ENCODE results near the gene TNRC6B. TPM values are rescaled to one million over a fixed set of nuclear protein-coding genes. Genes with fewer than 3 reads are reported as not detected.
A peak's percentile ranks its signal among the peaks of the same experiment; 100 is the strongest.

The TNRC6B gene, protein sequence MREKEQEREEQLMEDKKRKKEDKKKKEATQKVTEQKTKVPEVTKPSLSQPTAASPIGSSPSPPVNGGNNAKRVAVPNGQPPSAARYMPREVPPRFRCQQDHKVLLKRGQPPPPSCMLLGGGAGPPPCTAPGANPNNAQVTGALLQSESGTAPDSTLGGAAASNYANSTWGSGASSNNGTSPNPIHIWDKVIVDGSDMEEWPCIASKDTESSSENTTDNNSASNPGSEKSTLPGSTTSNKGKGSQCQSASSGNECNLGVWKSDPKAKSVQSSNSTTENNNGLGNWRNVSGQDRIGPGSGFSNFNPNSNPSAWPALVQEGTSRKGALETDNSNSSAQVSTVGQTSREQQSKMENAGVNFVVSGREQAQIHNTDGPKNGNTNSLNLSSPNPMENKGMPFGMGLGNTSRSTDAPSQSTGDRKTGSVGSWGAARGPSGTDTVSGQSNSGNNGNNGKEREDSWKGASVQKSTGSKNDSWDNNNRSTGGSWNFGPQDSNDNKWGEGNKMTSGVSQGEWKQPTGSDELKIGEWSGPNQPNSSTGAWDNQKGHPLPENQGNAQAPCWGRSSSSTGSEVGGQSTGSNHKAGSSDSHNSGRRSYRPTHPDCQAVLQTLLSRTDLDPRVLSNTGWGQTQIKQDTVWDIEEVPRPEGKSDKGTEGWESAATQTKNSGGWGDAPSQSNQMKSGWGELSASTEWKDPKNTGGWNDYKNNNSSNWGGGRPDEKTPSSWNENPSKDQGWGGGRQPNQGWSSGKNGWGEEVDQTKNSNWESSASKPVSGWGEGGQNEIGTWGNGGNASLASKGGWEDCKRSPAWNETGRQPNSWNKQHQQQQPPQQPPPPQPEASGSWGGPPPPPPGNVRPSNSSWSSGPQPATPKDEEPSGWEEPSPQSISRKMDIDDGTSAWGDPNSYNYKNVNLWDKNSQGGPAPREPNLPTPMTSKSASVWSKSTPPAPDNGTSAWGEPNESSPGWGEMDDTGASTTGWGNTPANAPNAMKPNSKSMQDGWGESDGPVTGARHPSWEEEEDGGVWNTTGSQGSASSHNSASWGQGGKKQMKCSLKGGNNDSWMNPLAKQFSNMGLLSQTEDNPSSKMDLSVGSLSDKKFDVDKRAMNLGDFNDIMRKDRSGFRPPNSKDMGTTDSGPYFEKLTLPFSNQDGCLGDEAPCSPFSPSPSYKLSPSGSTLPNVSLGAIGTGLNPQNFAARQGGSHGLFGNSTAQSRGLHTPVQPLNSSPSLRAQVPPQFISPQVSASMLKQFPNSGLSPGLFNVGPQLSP (N-terminal part only)
- total RNA-seq: 100 to 1,000 TPM; 137 to 155 TPM
- polyA plus RNA-seq: 100 to 1,000 TPM in 1 of 2 donors, 10 to 100 TPM in 1; 27.3 to 109 TPM

DNA sequence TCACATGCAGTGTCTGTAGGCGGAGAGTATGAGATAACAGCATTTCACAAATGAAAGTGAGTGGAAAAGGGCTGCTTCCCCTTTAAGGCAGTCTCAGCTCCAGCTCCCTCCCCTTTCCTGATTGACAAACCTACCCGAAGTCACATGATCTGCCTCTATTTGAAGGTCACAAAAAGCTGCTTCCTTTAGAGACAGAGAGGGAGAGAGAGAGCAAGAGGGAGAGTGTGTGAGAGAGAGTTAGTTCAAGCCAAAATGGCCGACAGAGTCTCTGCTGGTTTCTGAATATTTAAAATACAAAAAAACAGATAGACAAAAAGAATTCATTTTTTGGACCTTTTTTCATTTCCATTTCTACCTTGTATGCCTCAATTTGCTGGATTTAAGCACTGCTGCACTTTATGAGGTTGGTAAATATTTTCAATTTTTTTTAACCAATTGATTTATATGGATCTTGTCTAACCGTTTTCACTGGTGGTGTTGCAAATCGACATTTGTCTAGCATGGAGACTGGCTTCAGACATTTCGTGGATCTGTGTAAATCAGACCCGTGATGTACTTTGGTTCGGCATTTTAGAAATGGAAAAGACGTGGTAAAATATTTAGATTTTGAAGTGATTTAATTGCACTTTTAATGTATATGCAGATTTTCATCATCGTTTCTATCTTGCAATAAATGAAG lies at the start of gene TNRC6B:
TSS of gene TNRC6B (plus strand) at position 188 of the 679 bp plus-strand sequence. CDS start at position 399, 211 bp downstream.
- POLR2A ChIA-PET (ENCODE audit: partially characterized antibody): interaction anchor here (0.7 to 5.4 kb wide), 42 partner anchors 9 to 675 kb away, joined by 3 to 63 read pairs (median 5); partner anchors contain the start of genes ADSL, ATF4, GRAP2 and MIEF1
- CTCF ChIA-PET (ENCODE audit: partially characterized antibody): interaction anchor here (0.6 to 3.3 kb wide), 15 partner anchors 11 to 173 kb away, joined by 3 to 21 read pairs (median 3); no protein-coding TSS in a partner anchor
- Mint-ChIP-seq H3K36me3 (peaks cover 0 to 24% of the 10 kb centered on the region in 2 donors), H3K27me3 (no peaks in the 10 kb centered on the region), H3K27ac (peak within 1 kb of the TSS; percentile 84 to 98 (median 92)), H3K9me3 (peaks cover 0 to 3% (median 0%) of the 10 kb centered on the region in 8 donors), H3K4me3 (peak within 1 kb of the TSS; percentile 79 to 97 (median 92)), H3K4me1 (peaks cover 46 to 74% (median 58%) of the 10 kb centered on the region in 4 donors)
- intact Hi-C loops (cut with micrococcal nuclease): loop anchor here (1.0 to 5.0 kb wide), 6 partner anchors 41 to 645 kb away; partner anchors contain the start of genes ADSL and RPS19BP1
- peak; percentile 88 to 94 (median 90) for DNase-seq
- peaks cover 67% of the 10 kb centered on the region for H3K4me1 ChIP-seq (ENCODE audit: insufficient read depth, low read length)
- H3K9me3 ChIP-seq (ENCODE audit: control insufficient read depth in 1 of 2, low read length in 2 of 2): no peaks in the 10 kb centered on the region
- H3K4me3 ChIP-seq (ENCODE audit: low read length in 2 of 2): peak within 1 kb of the TSS; percentile 56 to 84
- H3K27ac ChIP-seq (ENCODE audit: low read depth, low read length): peak within 1 kb of the TSS; percentile 60
- H3K36me3 ChIP-seq (ENCODE audit: insufficient read depth, low read length): no peaks in the 10 kb centered on the region
- H3K27me3 ChIP-seq (ENCODE audit: insufficient read depth, low read length): no peaks in the 10 kb centered on the region

DNA sequence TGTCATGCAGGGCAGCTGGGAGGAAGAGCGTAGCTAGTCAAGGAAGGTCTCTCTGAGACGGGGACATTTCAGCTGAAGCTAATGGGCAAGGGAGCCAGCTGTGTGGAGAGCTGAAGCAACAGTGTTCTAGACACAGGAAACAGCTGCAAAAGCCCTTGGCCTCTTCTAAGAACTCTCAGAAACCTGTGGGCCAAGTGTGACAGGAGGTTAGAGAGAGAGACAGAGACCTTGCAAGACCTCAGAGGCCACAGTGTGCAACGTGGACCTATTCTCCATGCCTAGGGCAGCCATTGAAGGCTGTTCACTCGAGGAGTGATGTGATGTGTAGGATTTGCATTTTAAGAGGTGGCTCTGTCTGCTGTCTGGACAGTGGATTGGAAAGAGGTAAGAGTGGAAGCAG lies 48.7 kb upstream of the TNRC6B start:
- peaks cover 7% of the 10 kb centered on the region for H3K4me1 ChIP-seq (ENCODE audit: insufficient read depth, low read length)
- ChIA-PET CTCF (ENCODE audit: partially characterized antibody) (no interaction called here), POLR2A (ENCODE audit: partially characterized antibody) (interaction anchor here (1.5 kb wide), 1 partner anchor 49 kb away, joined by 3 read pairs; the partner anchor contains the start of gene TNRC6B)
- no peaks in the 10 kb centered on the region for H3K9me3 Mint-ChIP-seq
- H3K36me3 ChIP-seq (ENCODE audit: insufficient read depth, low read length): no peaks in the 10 kb centered on the region
- no peaks in the 10 kb centered on the region for H3K9me3 ChIP-seq (ENCODE audit: control insufficient read depth in 1 of 2, low read length in 2 of 2)
- no peaks in the 10 kb centered on the region for H3K27me3 ChIP-seq (ENCODE audit: insufficient read depth, low read length)
- no peak overlapping the region for H3K4me3 ChIP-seq (ENCODE audit: low read length in 2 of 2)
- peaks cover 43 to 54% of the 10 kb centered on the region in 2 donors for H3K36me3 Mint-ChIP-seq
- peaks cover 9 to 39% (median 25%) of the 10 kb centered on the region in 4 donors for H3K4me1 Mint-ChIP-seq
- H3K27ac Mint-ChIP-seq: peak overlapping the region in 4 of 7 donors; percentile 38 to 74 (median 56)
- intact Hi-C loops (cut with micrococcal nuclease): no loop called here
- H3K27ac ChIP-seq (ENCODE audit: low read depth, low read length): no peak overlapping the region
- no peak for DNase-seq
- peak overlapping the region in 1 of 8 donors; percentile 1 for H3K4me3 Mint-ChIP-seq
- H3K27me3 Mint-ChIP-seq: no peaks in the 10 kb centered on the region

DNA sequence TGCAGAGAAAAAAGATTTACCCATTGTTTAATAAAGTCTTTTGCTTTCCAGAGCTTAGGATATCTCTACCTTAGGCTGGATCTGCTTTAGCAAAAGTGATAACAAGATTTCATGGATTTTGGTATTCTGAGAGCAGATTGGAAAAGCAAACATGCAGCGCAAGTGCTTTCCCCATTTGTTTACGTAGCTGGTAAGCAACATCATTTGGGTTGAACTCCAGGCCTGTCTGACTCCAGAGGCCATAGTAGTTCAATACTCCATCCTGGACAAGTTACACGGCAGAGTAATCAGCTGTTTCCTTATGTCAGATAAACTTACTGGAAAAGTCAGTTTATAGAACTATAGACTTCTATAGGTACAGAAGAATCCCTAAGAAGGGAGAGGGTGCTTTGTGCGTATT lies 40.6 kb upstream of the TNRC6B start:
- H3K36me3 ChIP-seq (ENCODE audit: insufficient read depth, low read length): peaks cover 8% of the 10 kb centered on the region
- no peaks in the 10 kb centered on the region for H3K27me3 Mint-ChIP-seq

DNA sequence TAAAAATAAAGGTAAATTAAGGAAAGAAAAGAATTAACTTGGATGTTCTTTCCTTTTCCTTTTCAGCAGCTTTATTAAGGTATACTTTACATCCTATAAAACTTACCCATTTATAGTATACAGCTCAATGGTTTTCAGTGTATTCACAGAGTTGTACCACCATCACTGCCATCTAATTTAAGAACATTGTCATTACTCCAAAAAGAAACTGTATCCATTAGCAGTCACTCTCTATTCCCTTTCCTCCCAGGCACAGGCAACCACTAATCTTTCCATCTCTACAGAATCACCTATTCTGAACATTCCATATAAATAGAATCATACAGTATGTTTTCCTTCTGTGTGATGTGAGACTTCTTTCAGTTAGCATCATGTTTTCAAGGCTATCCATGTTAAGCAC lies 38.9 kb upstream of the TNRC6B start:
- H3K27me3 Mint-ChIP-seq: no peaks in the 10 kb centered on the region
- no peak for DNase-seq
- peaks cover 7 to 17% (median 13%) of the 10 kb centered on the region in 4 donors for H3K4me1 Mint-ChIP-seq
- peaks cover 33 to 52% of the 10 kb centered on the region in 2 donors for H3K36me3 Mint-ChIP-seq
- H3K36me3 ChIP-seq (ENCODE audit: insufficient read depth, low read length): peaks cover 8% of the 10 kb centered on the region
- ChIA-PET CTCF (ENCODE audit: partially characterized antibody) (no interaction called here), POLR2A (ENCODE audit: partially characterized antibody) (no interaction called here)
- no peaks in the 10 kb centered on the region for H3K4me1 ChIP-seq (ENCODE audit: insufficient read depth, low read length)
- no peaks in the 10 kb centered on the region for H3K27me3 ChIP-seq (ENCODE audit: insufficient read depth, low read length)
- intact Hi-C loops (cut with micrococcal nuclease): no loop called here
- H3K27ac Mint-ChIP-seq: peak overlapping the region in 1 of 7 donors; percentile 48
- no peak overlapping the region for H3K27ac ChIP-seq (ENCODE audit: low read depth, low read length)
- no peaks in the 10 kb centered on the region for H3K9me3 ChIP-seq (ENCODE audit: control insufficient read depth in 1 of 2, low read length in 2 of 2)
- H3K9me3 Mint-ChIP-seq: peaks cover 0 to 1% (median 0%) of the 10 kb centered on the region in 8 donors
- no peak overlapping the region for H3K4me3 Mint-ChIP-seq
- no peak overlapping the region for H3K4me3 ChIP-seq (ENCODE audit: low read length in 2 of 2)

More for the DNA sequence above, 40.6 kb upstream of the TNRC6B start:
- CTCF ChIA-PET (ENCODE audit: partially characterized antibody): interaction anchor here (0.7 to 2.3 kb wide), 2 partner anchors 84 to 211 kb away, joined by 3 to 9 read pairs; no protein-coding TSS in a partner anchor
- Mint-ChIP-seq H3K4me3 (no peak overlapping the region), H3K9me3 (peaks cover 0 to 1% (median 0%) of the 10 kb centered on the region in 8 donors), H3K36me3 (peaks cover 35 to 51% of the 10 kb centered on the region in 2 donors), H3K27ac (peak overlapping the region in 2 of 7 donors; percentile 26 to 50), H3K4me1 (peaks cover 7 to 21% (median 17%) of the 10 kb centered on the region in 4 donors)
- Histone ChIP-seq H3K9me3 (ENCODE audit: control insufficient read depth in 1 of 2, low read length in 2 of 2) (no peaks in the 10 kb centered on the region), H3K4me3 (ENCODE audit: low read length in 2 of 2) (no peak overlapping the region), H3K27me3 (ENCODE audit: insufficient read depth, low read length) (no peaks in the 10 kb centered on the region), H3K27ac (ENCODE audit: low read depth, low read length) (no peak overlapping the region), H3K4me1 (ENCODE audit: insufficient read depth, low read length) (no peaks in the 10 kb centered on the region)
- DNase-seq: no peak
- intact Hi-C loops (cut with micrococcal nuclease): no loop called here
- POLR2A ChIA-PET (ENCODE audit: partially characterized antibody): interaction anchor here (0.6 kb wide), 1 partner anchor 197 kb away, joined by 3 read pairs; no protein-coding TSS in a partner anchor

DNA sequence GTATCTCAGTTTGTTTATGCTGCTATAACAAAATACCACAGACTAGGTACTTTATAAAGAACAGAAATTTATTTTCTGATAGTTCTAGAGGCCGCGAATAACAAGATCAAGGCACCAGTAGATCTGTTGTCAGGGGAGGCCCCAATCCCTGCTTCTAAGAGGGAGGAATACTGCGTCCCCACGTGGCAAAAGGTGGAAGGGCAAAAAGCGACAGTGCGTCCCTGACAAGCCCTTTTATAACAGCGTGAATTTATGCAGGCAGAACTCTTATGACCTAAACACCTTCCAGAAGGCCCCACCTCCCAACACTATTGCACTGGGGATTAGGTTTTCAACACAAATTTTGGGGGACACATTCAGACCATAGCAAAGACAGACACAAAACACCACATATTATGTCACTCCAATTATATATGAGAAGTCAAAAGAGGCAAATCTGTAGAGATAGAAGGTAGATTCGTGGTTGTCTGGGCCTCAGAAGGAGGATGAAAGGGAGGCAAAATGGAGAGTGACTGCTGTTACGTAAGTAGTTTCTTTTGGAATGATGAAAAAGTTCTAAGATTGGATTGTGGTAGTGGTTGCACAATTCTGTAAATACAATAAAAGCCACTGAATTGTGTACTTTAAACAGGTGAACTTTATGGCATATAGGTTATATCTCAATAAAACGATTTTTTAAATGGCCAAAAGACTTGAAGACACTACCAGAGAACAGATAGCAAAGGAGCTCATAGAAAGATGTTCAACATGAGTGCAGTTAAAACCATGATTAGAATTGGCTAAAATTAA lies 30.1 kb upstream of the TNRC6B start:
- H3K27ac ChIP-seq (ENCODE audit: low read depth, low read length): no peak overlapping the region
- Mint-ChIP-seq H3K4me3 (no peak overlapping the region), H3K4me1 (peaks cover 5 to 19% (median 9%) of the 10 kb centered on the region in 4 donors), H3K27me3 (no peaks in the 10 kb centered on the region), H3K27ac (peak overlapping the region in 6 of 7 donors; percentile 13 to 55 (median 36)), H3K9me3 (no peaks in the 10 kb centered on the region), H3K36me3 (peaks cover 15 to 43% of the 10 kb centered on the region in 2 donors)
- no peak overlapping the region for H3K4me3 ChIP-seq (ENCODE audit: low read length in 2 of 2)
- CTCF ChIA-PET (ENCODE audit: partially characterized antibody): no interaction called here
- peaks cover 5% of the 10 kb centered on the region for H3K36me3 ChIP-seq (ENCODE audit: insufficient read depth, low read length)
- DNase-seq: no peak
- intact Hi-C loops (cut with micrococcal nuclease): no loop called here
- H3K4me1 ChIP-seq (ENCODE audit: insufficient read depth, low read length): no peaks in the 10 kb centered on the region
- H3K9me3 ChIP-seq (ENCODE audit: control insufficient read depth in 1 of 2, low read length in 2 of 2): no peaks in the 10 kb centered on the region
- POLR2A ChIA-PET (ENCODE audit: partially characterized antibody): no interaction called here
- no peaks in the 10 kb centered on the region for H3K27me3 ChIP-seq (ENCODE audit: insufficient read depth, low read length)

All from CD4-positive, alpha-beta memory T cell (primary cell).